Activated T-helper 1 cell treated with anti-CD3 and anti-CD28 coated beads, Interleukin-12 subunit alpha, Interleukin-12 subunit beta, Interleukin-2, Interleukin-4 antibody, amounts not matched to agents 30 ng/mL and 10 ng/mL and 1 ng/mL, durations not matched to agents 14 hours and 24 hours and 36 hours (primary cell): ENCODE results near the gene KIF14. TPM values are rescaled to one million over a fixed set of nuclear protein-coding genes. Genes with fewer than 3 reads are reported as not detected.
"Not testable (repeated sequence)": the region's sequence is repeated elsewhere in the genome, so short reads cannot be mapped to it uniquely, and the experiment has no call there.

Experiments used
- DNase-seq: peaks from one replicate; pipeline ENCODE4 v3.0.0; 2021; ENCODE audit warnings: low spot score
- H3K27ac Mint-ChIP-seq: one replicate; pipeline ENCODE4 v1.8.0; 2021; ENCODE audit warnings: mild to moderate bottlenecking, mixed read lengths
- H3K27me3 Mint-ChIP-seq: one replicate; pipeline ENCODE4 v1.8.0; 2022; ENCODE audit warnings: mild to moderate bottlenecking, moderate library complexity, mixed read lengths; ENCODE audit not compliant: insufficient read depth
- H3K36me3 Mint-ChIP-seq: one replicate; pipeline ENCODE4 v1.8.0; 2021; ENCODE audit warnings: low read depth, mixed read lengths
- H3K4me1 Mint-ChIP-seq: one replicate; pipeline ENCODE4 v1.8.0; 2021; ENCODE audit warnings: low read depth, mixed read lengths
- H3K4me3 Mint-ChIP-seq: one replicate; pipeline ENCODE4 v1.8.0; 2021; ENCODE audit warnings: mild to moderate bottlenecking, moderate library complexity, mixed read lengths
- H3K9me3 Mint-ChIP-seq: one replicate; pipeline ENCODE4 v1.8.0; 2021; ENCODE audit warnings: mixed read lengths
- intact Hi-C: fragments of 100-400 bp; cut with micrococcal nuclease; formaldehyde crosslinking; loops from one replicate; pipeline ENCODE4 v1.15.1; 2024
- total RNA-seq: library from RNA; stranded (reverse); gene quantifications from 2 replicates; pipeline ENCODE4 v1.2.3, GENCODE V29; 2022

The KIF14 gene
- total RNA-seq, 1 donor from 2014 or later = 11.5 TPM

DNA sequence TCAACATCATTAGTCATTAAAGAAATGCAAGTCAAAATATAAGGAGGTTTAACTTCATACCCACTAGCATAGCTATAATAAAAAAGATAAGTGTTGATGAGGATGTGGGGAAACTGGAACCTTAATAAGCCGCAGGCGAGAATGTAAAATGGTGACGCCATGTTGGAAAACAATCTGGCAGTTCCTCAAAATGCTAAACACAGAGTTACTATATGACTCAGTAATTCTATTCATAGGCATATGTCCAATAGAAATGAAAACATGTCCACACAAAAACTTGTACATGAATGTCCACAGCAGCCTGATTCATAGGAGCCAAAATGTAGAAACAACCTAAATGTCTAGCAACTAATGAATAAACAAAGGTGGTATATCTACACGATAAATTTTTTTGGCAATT is 26.0 kb upstream of the KIF14 start:
- Mint-ChIP-seq H3K4me3 (no peak overlapping the region), H3K27me3 (no peaks in the 10 kb centered on the region), H3K9me3 (no peaks in the 10 kb centered on the region), H3K36me3 (peaks cover 33% of the 10 kb centered on the region), H3K4me1 (no peaks in the 10 kb centered on the region), H3K27ac (no peak overlapping the region)
- intact Hi-C loops = no loop called here
- DNase-seq = no peak

GRCh38 chr1:200644021-200644420 is 23.5 kb upstream of the KIF14 start:
- intact Hi-C loops = no loop called here
- Mint-ChIP-seq H3K4me1 (peaks cover 9% of the 10 kb centered on the region), H3K9me3 (no peaks in the 10 kb centered on the region), H3K27me3 (no peaks in the 10 kb centered on the region), H3K27ac (no peak overlapping the region), H3K36me3 (peaks cover 35% of the 10 kb centered on the region), H3K4me3 (no peak overlapping the region)
- DNase-seq = no peak

DNA sequence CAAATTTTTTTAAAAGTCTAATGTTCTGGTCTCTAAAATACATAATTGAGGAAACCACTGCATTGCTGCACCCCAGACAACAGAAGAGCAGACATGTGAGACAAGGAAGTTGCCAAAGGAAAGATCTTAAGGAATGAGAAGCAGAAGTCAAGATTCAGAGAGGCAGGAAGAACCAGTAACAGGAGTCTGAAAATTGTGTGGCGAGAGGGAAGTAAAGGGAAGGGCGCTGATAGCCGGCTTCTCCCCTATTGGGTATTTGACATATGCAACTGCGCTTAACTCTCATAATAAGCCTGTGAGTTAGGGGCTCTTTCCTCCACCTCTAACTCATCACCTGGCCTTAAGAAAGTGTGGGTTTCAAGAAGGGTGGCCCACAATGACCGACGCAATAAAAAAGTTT is 21.9 kb upstream of the KIF14 start:
- H3K4me1 Mint-ChIP-seq = peaks cover 9% of the 10 kb centered on the region
- H3K9me3 Mint-ChIP-seq = no peaks in the 10 kb centered on the region
- H3K4me3 Mint-ChIP-seq = no peak overlapping the region
- intact Hi-C loops = no loop called here
- no peak for DNase-seq
- H3K36me3 Mint-ChIP-seq = peaks cover 26% of the 10 kb centered on the region
- H3K27me3 Mint-ChIP-seq = no peaks in the 10 kb centered on the region
- peak overlapping the region; percentile 15 for H3K27ac Mint-ChIP-seq

DNA sequence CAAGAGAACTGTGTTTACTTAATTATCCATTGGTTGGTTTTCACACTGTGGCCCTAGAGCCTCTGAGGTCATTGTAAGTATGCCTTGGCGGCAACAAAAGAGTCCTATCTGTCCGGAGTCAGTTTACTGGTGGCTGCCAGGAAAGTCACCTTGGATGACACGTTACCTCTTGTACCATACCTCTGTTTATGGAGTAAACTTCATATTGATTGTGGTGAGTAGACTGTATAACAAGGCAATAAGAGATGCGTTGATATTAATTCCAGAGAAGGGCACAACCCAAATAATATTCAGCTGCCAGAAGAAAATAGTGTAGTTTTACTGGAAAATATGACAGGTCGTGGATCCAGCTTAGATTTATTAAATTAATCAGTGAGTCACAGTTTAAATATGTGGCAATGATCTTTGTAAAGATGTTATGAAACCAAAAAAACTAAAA is 20.4 kb upstream of the KIF14 start:
- H3K27ac Mint-ChIP-seq = no peak overlapping the region

DNA sequence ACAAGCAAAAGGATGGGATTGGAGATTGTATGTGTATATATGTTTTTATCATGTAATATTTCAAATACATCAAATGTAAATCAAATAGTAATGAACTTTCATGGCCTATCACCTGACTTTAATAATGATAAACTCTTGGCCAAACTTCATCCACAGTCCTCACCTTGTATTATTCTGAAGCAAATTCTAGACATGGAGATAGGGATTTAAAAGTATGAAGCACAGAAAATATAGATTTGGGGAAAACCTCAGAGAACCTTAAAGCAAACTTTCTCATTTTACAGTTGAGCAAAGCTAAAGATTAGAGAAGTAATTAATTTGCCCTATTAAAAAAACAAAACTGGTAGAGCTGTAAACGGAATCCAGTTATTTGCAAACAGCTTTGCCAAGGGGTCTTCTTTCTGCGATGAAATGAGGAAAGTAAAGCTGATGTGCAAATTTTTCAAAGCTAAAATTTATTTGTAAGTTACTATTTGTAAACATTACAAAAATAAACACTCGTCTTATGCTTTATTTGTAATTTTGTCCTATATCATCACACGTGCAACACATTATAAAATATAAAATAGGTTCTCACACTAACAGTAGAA is 19.9 kb upstream of the KIF14 start:
- Mint-ChIP-seq H3K36me3 (peaks cover 13% of the 10 kb centered on the region), H3K9me3 (no peaks in the 10 kb centered on the region), H3K4me3 (no peak overlapping the region), H3K27me3 (no peaks in the 10 kb centered on the region), H3K4me1 (peaks cover 9% of the 10 kb centered on the region), H3K27ac (no peak overlapping the region)
- DNase-seq = no peak
- intact Hi-C loops = loop anchor here (1.0 kb wide), 1 partner anchor 15 kb away; no protein-coding TSS in a partner anchor

More for the DNA sequence above, 20.4 kb upstream of the KIF14 start:
- Mint-ChIP-seq H3K27me3 (no peaks in the 10 kb centered on the region), H3K4me3 (no peak overlapping the region), H3K9me3 (no peaks in the 10 kb centered on the region), H3K4me1 (peaks cover 9% of the 10 kb centered on the region), H3K36me3 (peaks cover 16% of the 10 kb centered on the region)
- intact Hi-C loops = loop anchor here (1.0 kb wide), 1 partner anchor 16 kb away; no protein-coding TSS in a partner anchor
- DNase-seq = no peak

DNA sequence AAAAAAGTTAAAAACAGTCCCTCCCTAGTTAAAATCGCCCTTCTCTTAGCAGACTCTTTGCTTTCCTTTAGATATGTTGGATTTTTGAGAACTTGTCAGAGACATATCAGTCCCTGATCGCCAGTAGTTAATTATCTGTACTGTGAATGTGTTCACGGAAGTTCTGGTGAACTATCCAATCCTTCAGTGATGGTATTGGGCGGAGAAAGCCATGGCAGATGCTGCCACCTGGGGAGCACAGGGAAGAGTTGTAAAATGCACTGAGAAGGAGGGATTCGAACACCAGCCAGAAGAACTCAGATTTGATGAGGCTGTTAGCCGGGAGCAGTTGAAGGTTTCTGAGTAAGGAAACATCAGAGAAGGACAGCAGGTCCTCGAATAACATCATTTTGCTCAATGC is 17.5 kb upstream of the KIF14 start:
- DNase-seq = no peak
- H3K4me1 Mint-ChIP-seq = peaks cover 9% of the 10 kb centered on the region
- H3K4me3 Mint-ChIP-seq = no peak overlapping the region
- H3K27ac Mint-ChIP-seq = no peak overlapping the region
- intact Hi-C loops = no loop called here
- peaks cover 8% of the 10 kb centered on the region for H3K36me3 Mint-ChIP-seq
- H3K27me3 Mint-ChIP-seq = no peaks in the 10 kb centered on the region
- H3K9me3 Mint-ChIP-seq = no peaks in the 10 kb centered on the region

GRCh38 chr1:200636681-200637080 is 16.1 kb upstream of the KIF14 start:
- intact Hi-C loops = no loop called here
- no peak for DNase-seq
- Mint-ChIP-seq H3K4me1 (peaks cover 9% of the 10 kb centered on the region), H3K27me3 (no peaks in the 10 kb centered on the region), H3K36me3 (peaks cover 4% of the 10 kb centered on the region), H3K9me3 (no peaks in the 10 kb centered on the region), H3K27ac (no peak overlapping the region), H3K4me3 (no peak overlapping the region)

GRCh38 chr1:200634261-200635122 is 13.9 kb upstream of the KIF14 start:
- no peaks in the 10 kb centered on the region for H3K36me3 Mint-ChIP-seq
- H3K27ac Mint-ChIP-seq = no peak overlapping the region
- intact Hi-C loops = no loop called here
- no peaks in the 10 kb centered on the region for H3K27me3 Mint-ChIP-seq
- H3K4me3 Mint-ChIP-seq = no peak overlapping the region
- H3K4me1 Mint-ChIP-seq = peaks cover 3% of the 10 kb centered on the region
- DNase-seq = no peak
- H3K9me3 Mint-ChIP-seq = no peaks in the 10 kb centered on the region

GRCh38 chr1:200631375-200631774 is 10.8 kb upstream of the KIF14 start:
- peaks cover 31% of the 10 kb centered on the region for H3K4me1 Mint-ChIP-seq
- DNase-seq = no peak
- H3K4me3 Mint-ChIP-seq = no peak overlapping the region
- H3K27me3 Mint-ChIP-seq = no peaks in the 10 kb centered on the region
- no peaks in the 10 kb centered on the region for H3K36me3 Mint-ChIP-seq
- intact Hi-C loops = no loop called here
- H3K27ac Mint-ChIP-seq = no peak overlapping the region
- H3K9me3 Mint-ChIP-seq = no peaks in the 10 kb centered on the region

- peaks cover 34% of the 10 kb centered on the region for H3K4me1 Mint-ChIP-seq
- H3K4me3 Mint-ChIP-seq, H3K36me3 Mint-ChIP-seq, H3K27me3 Mint-ChIP-seq, H3K27ac Mint-ChIP-seq, DNase-seq, H3K9me3 Mint-ChIP-seq, intact Hi-C loops: not testable (repeated sequence)
Observed at GRCh38 chr1:200630515-200630899, 10.0 kb upstream of the KIF14 start.

- DNase-seq = no peak
- intact Hi-C loops = loop anchor here (2.0 to 10.0 kb wide), 7 partner anchors 109 to 2005 kb away; partner anchors contain the start of gene CAMSAP2
- Mint-ChIP-seq H3K27ac (no peak overlapping the region), H3K4me1 (peaks cover 39% of the 10 kb centered on the region), H3K36me3 (no peaks in the 10 kb centered on the region), H3K9me3 (no peaks in the 10 kb centered on the region), H3K27me3 (no peaks in the 10 kb centered on the region), H3K4me3 (no peak overlapping the region)
Observed at GRCh38 chr1:200629876-200630514, 9.4 kb upstream of the KIF14 start.

GRCh38 chr1:200628223-200628881 is 7.8 kb upstream of the KIF14 start:
- no peak for DNase-seq
- H3K4me1 Mint-ChIP-seq = peaks cover 45% of the 10 kb centered on the region
- intact Hi-C loops = loop anchor here (1.0 to 10.0 kb wide), 8 partner anchors 25 to 2004 kb away; partner anchors contain the start of gene CAMSAP2
- H3K27ac Mint-ChIP-seq = peak overlapping the region; percentile 42
- H3K4me3 Mint-ChIP-seq = peak overlapping the region; percentile 32
- H3K9me3 Mint-ChIP-seq = no peaks in the 10 kb centered on the region
- no peaks in the 10 kb centered on the region for H3K36me3 Mint-ChIP-seq
- no peaks in the 10 kb centered on the region for H3K27me3 Mint-ChIP-seq
